Measurements from ENCODE around the gene POLR3GL. TPM values are rescaled to one million over a fixed set of nuclear protein-coding genes. Genes with fewer than 3 reads are reported as not detected.

Gene POLR3GL
- total RNA-seq, 2 donors from 2014 or later, result 32.5 to 36.1 TPM

Other genes with a start within 250 kb of the POLR3GL start
- under 1 TPM in 1 of 2 donors, not detected in 1; 0.29 TPM for gene CD160, start 245.2 kb upstream of the POLR3GL start, total RNA-seq
- 10 to 100 TPM; 22.4 to 27.4 TPM for gene RNF115, start 140.6 kb upstream of the POLR3GL start, total RNA-seq
- 10 to 100 TPM; 57.3 to 70.3 TPM for gene POLR3C, start 140.5 kb upstream of the POLR3GL start, total RNA-seq
- 10 to 100 TPM in 1 of 2 donors, 1 to 10 TPM in 1; 6.6 to 10.6 TPM for gene NUDT17, start 119.1 kb upstream of the POLR3GL start, total RNA-seq
- gene PIAS3, start 105.6 kb upstream of the POLR3GL start, total RNA-seq, result 10 to 100 TPM; 30.9 to 35.6 TPM
- under 1 TPM; 0.39 to 0.41 TPM for gene ANKRD35, start 78.8 kb upstream of the POLR3GL start, total RNA-seq
- 1 to 10 TPM; 1.7 to 3.5 TPM for gene ITGA10, start 54.6 kb upstream of the POLR3GL start, total RNA-seq
- 10 to 100 TPM; 39.8 to 44.0 TPM for gene PEX11B, start 46.0 kb upstream of the POLR3GL start, total RNA-seq
- 100 to 1,000 TPM; 238 to 244 TPM for gene RBM8A, start 37.2 kb upstream of the POLR3GL start, total RNA-seq
- gene LIX1L, start 6.7 kb upstream of the POLR3GL start, total RNA-seq, result 10 to 100 TPM; 36.9 to 39.5 TPM
- 1 to 10 TPM; 2.6 to 3.6 TPM for gene ANKRD34A, start 115 bp upstream of the POLR3GL start, total RNA-seq
- 100 to 1,000 TPM; 141 to 212 TPM for gene TXNIP, start 31.9 kb downstream of the POLR3GL start, total RNA-seq
- not detected for gene HJV, start 57.0 kb downstream of the POLR3GL start, total RNA-seq
- gene NBPF10, start 180.1 kb downstream of the POLR3GL start, total RNA-seq, result 1 to 10 TPM; 2.3 to 2.5 TPM

Measured in activated T-cell treated with anti-CD3 and anti-CD28 coated beads, Interleukin-2, amount 50 U/mL, for 72 hours (primary cell).